Lower leg skin (tissue), 3 donors: Measurements from ENCODE around the gene ECM2.
"Not testable (repeated sequence)": the region's sequence is repeated elsewhere in the genome, so short reads cannot be mapped to it uniquely, and the experiment has no call there.

Experiments used
- POLR2A ChIP-seq, 2 donors: fragments of 450-650 bp; IDR thresholded peaks; one replicate each; pipeline ENCODE4 v1.6.1; 2016 to 2017; ENCODE audit warnings: antibody characterized with exemption in 2 of 2, mild to moderate bottlenecking in 1 of 2, moderate library complexity in 1 of 2
- TF ChIP-seq, protein P1 (sequence below), 3 donors: fragments of 450-650 bp; IDR thresholded peaks; one replicate each; pipeline ENCODE4 v1.5.1; 2016; ENCODE audit warnings: antibody characterized with exemption in 3 of 3, mild to moderate bottlenecking in 3 of 3, moderate library complexity in 2 of 3

DNA sequence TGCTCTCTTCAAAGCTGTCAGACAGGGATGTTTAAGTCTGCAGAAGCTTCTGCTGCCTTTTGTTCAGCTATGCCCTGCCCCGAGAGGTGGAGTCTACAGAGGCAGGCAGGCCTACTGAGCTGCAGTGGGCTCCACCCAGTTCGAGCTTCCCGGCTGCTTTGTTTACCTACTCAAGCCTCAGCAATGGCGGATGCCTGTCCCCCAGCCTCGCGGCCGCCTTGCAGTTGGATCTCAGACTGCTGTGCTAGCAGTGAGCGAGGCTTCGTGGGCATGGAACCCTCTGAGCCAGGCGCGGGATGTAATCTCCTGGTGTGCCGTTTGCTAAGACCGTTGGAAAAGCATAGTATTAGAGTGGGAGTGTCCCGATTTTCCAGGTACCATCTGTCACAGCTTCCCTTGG, 37.8 kb upstream of the ECM2 start:
- not testable (repeated sequence) for TF ChIP-seq POLR2A (IDR thresholded peaks at IDR 0.05)
- TF ChIP-seq, protein P1, sequence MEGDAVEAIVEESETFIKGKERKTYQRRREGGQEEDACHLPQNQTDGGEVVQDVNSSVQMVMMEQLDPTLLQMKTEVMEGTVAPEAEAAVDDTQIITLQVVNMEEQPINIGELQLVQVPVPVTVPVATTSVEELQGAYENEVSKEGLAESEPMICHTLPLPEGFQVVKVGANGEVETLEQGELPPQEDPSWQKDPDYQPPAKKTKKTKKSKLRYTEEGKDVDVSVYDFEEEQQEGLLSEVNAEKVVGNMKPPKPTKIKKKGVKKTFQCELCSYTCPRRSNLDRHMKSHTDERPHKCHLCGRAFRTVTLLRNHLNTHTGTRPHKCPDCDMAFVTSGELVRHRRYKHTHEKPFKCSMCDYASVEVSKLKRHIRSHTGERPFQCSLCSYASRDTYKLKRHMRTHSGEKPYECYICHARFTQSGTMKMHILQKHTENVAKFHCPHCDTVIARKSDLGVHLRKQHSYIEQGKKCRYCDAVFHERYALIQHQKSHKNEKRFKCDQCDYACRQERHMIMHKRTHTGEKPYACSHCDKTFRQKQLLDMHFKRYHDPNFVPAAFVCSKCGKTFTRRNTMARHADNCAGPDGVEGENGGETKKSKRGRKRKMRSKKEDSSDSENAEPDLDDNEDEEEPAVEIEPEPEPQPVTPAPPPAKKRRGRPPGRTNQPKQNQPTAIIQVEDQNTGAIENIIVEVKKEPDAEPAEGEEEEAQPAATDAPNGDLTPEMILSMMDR (IDR thresholded peaks at IDR 0.05): not testable (repeated sequence)
